PC-9 (cell line): ENCODE measurements around the gene CYP2F1.

ENCODE experiments used
- CTCF ChIP-seq: fragments of 200-600 bp; sonication (generic); conservative IDR thresholded peaks from 2 replicates; pipeline ENCODE4 v1.6.1; 2017; ENCODE audit warnings: mixed run types, antibody characterized with exemption, mild to moderate bottlenecking, moderate library complexity
- EZH2 ChIP-seq: fragments of 200-600 bp; sonication (generic); IDR thresholded peaks from 2 replicates; pipeline ENCODE4 v1.8.0; 2017; ENCODE audit warnings: antibody characterized with exemption, low read depth

- TF ChIP-seq CTCF (no peak), EZH2 (no peak)
Measured at GRCh38 chr19:41172297-41173164, 58.3 kb downstream of the CYP2F1 start.
